ENCODE results near the gene TCERG1L.

- TF ChIP-seq, protein P1, sequence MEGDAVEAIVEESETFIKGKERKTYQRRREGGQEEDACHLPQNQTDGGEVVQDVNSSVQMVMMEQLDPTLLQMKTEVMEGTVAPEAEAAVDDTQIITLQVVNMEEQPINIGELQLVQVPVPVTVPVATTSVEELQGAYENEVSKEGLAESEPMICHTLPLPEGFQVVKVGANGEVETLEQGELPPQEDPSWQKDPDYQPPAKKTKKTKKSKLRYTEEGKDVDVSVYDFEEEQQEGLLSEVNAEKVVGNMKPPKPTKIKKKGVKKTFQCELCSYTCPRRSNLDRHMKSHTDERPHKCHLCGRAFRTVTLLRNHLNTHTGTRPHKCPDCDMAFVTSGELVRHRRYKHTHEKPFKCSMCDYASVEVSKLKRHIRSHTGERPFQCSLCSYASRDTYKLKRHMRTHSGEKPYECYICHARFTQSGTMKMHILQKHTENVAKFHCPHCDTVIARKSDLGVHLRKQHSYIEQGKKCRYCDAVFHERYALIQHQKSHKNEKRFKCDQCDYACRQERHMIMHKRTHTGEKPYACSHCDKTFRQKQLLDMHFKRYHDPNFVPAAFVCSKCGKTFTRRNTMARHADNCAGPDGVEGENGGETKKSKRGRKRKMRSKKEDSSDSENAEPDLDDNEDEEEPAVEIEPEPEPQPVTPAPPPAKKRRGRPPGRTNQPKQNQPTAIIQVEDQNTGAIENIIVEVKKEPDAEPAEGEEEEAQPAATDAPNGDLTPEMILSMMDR (IDR thresholded peaks at IDR 0.05) = no peak
- TF ChIP-seq POLR2A (IDR thresholded peaks at IDR 0.05) (no peak), POLR2AphosphoS5 (IDR thresholded peaks at IDR 0.05; ENCODE audit: insufficient read depth in 1 of 2, low read depth in 1 of 2) (no peak)
Measured at GRCh38 chr10:131160219-131160875, 151.2 kb downstream of the TCERG1L start.
